ENCODE measurements around the gene SYT1.

DNA sequence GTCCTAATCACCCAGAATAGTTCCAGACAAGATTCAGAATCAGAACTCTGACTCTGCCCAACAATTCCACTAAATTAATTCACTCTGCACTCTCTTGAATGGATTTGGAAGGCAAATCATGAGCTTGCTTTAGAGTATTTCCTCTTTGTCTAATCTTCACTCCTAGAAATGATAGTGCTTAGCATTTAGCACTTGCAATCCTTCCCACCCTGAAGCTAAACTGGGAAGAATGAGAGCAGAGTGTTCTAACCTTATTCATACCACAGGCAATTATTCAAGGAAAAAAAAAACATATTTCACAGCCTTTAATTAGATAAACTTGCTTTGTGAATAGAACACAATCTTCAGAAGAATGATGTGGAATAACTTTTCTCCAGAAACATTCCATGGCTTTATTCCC, 561.5 kb downstream of the SYT1 start:
- TF ChIP-seq POLR2AphosphoS5 (IDR thresholded peaks at IDR 0.05; ENCODE audit: low read depth, low read length): no peak
- TF ChIP-seq, protein P1, sequence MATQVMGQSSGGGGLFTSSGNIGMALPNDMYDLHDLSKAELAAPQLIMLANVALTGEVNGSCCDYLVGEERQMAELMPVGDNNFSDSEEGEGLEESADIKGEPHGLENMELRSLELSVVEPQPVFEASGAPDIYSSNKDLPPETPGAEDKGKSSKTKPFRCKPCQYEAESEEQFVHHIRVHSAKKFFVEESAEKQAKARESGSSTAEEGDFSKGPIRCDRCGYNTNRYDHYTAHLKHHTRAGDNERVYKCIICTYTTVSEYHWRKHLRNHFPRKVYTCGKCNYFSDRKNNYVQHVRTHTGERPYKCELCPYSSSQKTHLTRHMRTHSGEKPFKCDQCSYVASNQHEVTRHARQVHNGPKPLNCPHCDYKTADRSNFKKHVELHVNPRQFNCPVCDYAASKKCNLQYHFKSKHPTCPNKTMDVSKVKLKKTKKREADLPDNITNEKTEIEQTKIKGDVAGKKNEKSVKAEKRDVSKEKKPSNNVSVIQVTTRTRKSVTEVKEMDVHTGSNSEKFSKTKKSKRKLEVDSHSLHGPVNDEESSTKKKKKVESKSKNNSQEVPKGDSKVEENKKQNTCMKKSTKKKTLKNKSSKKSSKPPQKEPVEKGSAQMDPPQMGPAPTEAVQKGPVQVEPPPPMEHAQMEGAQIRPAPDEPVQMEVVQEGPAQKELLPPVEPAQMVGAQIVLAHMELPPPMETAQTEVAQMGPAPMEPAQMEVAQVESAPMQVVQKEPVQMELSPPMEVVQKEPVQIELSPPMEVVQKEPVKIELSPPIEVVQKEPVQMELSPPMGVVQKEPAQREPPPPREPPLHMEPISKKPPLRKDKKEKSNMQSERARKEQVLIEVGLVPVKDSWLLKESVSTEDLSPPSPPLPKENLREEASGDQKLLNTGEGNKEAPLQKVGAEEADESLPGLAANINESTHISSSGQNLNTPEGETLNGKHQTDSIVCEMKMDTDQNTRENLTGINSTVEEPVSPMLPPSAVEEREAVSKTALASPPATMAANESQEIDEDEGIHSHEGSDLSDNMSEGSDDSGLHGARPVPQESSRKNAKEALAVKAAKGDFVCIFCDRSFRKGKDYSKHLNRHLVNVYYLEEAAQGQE (IDR thresholded peaks at IDR 0.05; ENCODE audit: insufficient read depth in 1 of 2, low read depth in 2 of 2, low read length in 2 of 2): no peak
- TF ChIP-seq SIN3A (IDR thresholded peaks at IDR 0.05; ENCODE audit: borderline replicate concordance, insufficient read depth, low read length): no peak
- no peak for TF ChIP-seq TAF1 (IDR thresholded peaks at IDR 0.05; ENCODE audit: borderline replicate concordance, insufficient read depth, low read length)
